GM12875 (cell line): Measurements from ENCODE around the gene LSAMP.

Experiments used
- H3K4me3 ChIP-seq: one replicate; pipeline ENCODE4 v1.5.1; 2011; ENCODE audit warnings: low read depth, low read length, control low read depth
- TF ChIP-seq, protein P1 (sequence below): IDR thresholded peaks from 2 replicates; pipeline ENCODE4 v1.5.1; 2011; ENCODE audit warnings: low read depth, mild to moderate bottlenecking, control low read depth, inconsistent platforms, low read length, moderate library complexity, borderline replicate concordance; ENCODE audit not compliant: insufficient read depth

Gene LSAMP

GRCh38 chr3:116391296-116392201, 53.7 kb downstream of the LSAMP start:
- TF ChIP-seq, protein P1, sequence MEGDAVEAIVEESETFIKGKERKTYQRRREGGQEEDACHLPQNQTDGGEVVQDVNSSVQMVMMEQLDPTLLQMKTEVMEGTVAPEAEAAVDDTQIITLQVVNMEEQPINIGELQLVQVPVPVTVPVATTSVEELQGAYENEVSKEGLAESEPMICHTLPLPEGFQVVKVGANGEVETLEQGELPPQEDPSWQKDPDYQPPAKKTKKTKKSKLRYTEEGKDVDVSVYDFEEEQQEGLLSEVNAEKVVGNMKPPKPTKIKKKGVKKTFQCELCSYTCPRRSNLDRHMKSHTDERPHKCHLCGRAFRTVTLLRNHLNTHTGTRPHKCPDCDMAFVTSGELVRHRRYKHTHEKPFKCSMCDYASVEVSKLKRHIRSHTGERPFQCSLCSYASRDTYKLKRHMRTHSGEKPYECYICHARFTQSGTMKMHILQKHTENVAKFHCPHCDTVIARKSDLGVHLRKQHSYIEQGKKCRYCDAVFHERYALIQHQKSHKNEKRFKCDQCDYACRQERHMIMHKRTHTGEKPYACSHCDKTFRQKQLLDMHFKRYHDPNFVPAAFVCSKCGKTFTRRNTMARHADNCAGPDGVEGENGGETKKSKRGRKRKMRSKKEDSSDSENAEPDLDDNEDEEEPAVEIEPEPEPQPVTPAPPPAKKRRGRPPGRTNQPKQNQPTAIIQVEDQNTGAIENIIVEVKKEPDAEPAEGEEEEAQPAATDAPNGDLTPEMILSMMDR = no peak
- H3K4me3 ChIP-seq = no peak overlapping the region

DNA sequence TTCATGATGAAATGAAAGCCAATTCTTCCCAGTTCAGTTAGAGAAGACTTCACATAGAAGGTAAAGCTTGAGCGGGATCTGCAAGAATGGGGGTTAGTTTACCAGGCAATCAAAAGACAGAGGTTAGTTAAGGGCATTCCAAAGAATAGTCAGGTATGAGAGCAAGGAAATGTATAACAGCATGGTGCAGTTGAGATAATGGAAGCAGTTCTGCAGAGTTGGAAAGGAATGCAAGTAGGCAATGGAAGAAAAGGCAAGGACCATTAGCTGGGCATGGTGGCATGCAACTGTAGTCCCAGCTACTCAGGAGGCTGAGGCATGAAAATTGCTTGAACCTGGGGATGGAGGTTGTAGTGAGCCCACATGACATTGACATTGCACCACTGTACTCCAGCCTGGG, 55.0 kb downstream of the LSAMP start:
- TF ChIP-seq, protein P1 = no peak
- no peak overlapping the region for H3K4me3 ChIP-seq

GRCh38 chr3:116388867-116389385, 56.4 kb downstream of the LSAMP start:
- no peak overlapping the region for H3K4me3 ChIP-seq

GRCh38 chr3:116386168-116386567, 59.1 kb downstream of the LSAMP start:
- no peak overlapping the region for H3K4me3 ChIP-seq
- TF ChIP-seq, protein P1 = no peak

More at GRCh38 chr3:116388867-116389385, 56.4 kb downstream of the LSAMP start:
- TF ChIP-seq, protein P1 = no peak

GRCh38 chr3:116384717-116385116, 60.6 kb downstream of the LSAMP start:
- TF ChIP-seq, protein P1 = no peak
- no peak overlapping the region for H3K4me3 ChIP-seq

DNA sequence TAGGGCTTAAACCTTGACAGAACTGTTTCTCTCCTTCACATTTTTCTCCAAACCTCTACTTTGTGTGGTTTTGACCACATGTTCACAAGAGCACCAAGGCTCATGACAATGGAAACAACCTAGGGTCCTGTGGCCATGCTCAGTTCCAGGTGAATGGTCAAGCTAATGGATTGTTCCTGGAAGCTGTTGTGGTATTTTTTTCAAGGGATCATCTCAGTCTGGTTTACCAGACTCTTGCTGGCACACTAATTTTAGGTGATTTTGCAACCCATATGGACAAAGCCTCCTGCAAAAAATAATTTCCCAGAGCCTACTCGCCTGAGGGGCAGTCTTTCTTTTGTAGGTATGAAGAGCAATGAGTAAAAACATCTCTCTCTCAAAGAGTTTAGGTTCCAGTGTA, 67.2 kb downstream of the LSAMP start:
- H3K4me3 ChIP-seq = no peak overlapping the region
- TF ChIP-seq, protein P1 = no peak

DNA sequence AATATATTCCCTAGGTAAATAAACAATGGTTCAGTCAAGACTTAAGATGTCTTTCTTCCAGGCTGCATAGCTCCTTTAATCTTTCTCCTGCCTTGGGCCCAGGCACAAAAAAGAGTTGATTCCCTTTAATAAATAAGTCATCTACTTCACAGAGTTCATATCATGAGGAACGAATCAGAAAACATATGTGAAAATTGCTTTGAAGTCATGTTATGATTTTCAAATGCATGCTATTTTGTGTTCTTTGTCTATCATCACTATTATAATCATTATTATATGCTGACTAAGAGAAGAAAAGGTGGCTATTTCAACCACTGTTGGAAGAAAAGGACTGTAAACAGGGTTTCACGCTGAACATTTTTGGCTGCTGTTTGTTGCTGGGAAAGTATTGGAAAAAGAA, 70.4 kb downstream of the LSAMP start:
- TF ChIP-seq, protein P1 = no peak
- H3K4me3 ChIP-seq = no peak overlapping the region
